ENCODE data around the gene SPRY1. TPM values are rescaled to one million over a fixed set of nuclear protein-coding genes. Genes with fewer than 3 reads are reported as not detected.

Gene SPRY1
- total RNA-seq, 1 donor from 2014 or later = 134 TPM

GRCh38 chr4:123435246-123436113 is 38.9 kb downstream of the SPRY1 start:
- H3K27me3 Mint-ChIP-seq (ENCODE audit: low read depth) = no peaks in the 10 kb centered on the region
- no peak for DNase-seq (ENCODE audit: low read depth, low spot score)
- H3K36me3 Mint-ChIP-seq (ENCODE audit: low read depth) = peaks cover 8% of the 10 kb centered on the region
- no peak overlapping the region for H3K27ac Mint-ChIP-seq (ENCODE audit: unreplicated experiment)
- peaks cover 21% of the 10 kb centered on the region for H3K4me1 Mint-ChIP-seq
- TF ChIP-seq CTCF (conservative IDR thresholded peaks at IDR 0.05) = no peak
- peaks cover 7% of the 10 kb centered on the region for H3K9me3 Mint-ChIP-seq
- H3K4me3 Mint-ChIP-seq = no peak overlapping the region

GRCh38 chr4:123438031-123438430 is 41.4 kb downstream of the SPRY1 start:
- no peak overlapping the region for H3K4me3 Mint-ChIP-seq
- peak overlapping the region; percentile 14 for H3K27ac Mint-ChIP-seq (ENCODE audit: unreplicated experiment)
- TF ChIP-seq CTCF (conservative IDR thresholded peaks at IDR 0.05) = no peak
- peaks cover 8% of the 10 kb centered on the region for H3K36me3 Mint-ChIP-seq (ENCODE audit: low read depth)
- peaks cover 40% of the 10 kb centered on the region for H3K4me1 Mint-ChIP-seq
- H3K27me3 Mint-ChIP-seq (ENCODE audit: low read depth) = no peaks in the 10 kb centered on the region
- no peak for DNase-seq (ENCODE audit: low read depth, low spot score)
- H3K9me3 Mint-ChIP-seq = peaks cover 11% of the 10 kb centered on the region

- Mint-ChIP-seq H3K27me3 (ENCODE audit: low read depth) (no peaks in the 10 kb centered on the region), H3K4me3 (peak overlapping the region; percentile 81), H3K36me3 (ENCODE audit: low read depth) (peaks cover 2% of the 10 kb centered on the region), H3K9me3 (peaks cover 6% of the 10 kb centered on the region), H3K4me1 (peaks cover 56% of the 10 kb centered on the region), H3K27ac (ENCODE audit: unreplicated experiment) (peak overlapping the region; percentile 72)
- peak; percentile 12 for DNase-seq (ENCODE audit: low read depth, low spot score)
- TF ChIP-seq CTCF (conservative IDR thresholded peaks at IDR 0.05) = no peak
Observed at GRCh38 chr4:123443401-123444289, 47.0 kb downstream of the SPRY1 start.

GRCh38 chr4:123444290-123444731 is 47.7 kb downstream of the SPRY1 start:
- DNase-seq (ENCODE audit: low read depth, low spot score) = peak; percentile 63
- TF ChIP-seq CTCF (conservative IDR thresholded peaks at IDR 0.05) = no peak
- H3K4me1 Mint-ChIP-seq = peaks cover 60% of the 10 kb centered on the region

GRCh38 chr4:123446865-123447474 is 50.4 kb downstream of the SPRY1 start:
- TF ChIP-seq CTCF (conservative IDR thresholded peaks at IDR 0.05) = no peak
- peaks cover 60% of the 10 kb centered on the region for H3K4me1 Mint-ChIP-seq
- H3K27ac Mint-ChIP-seq (ENCODE audit: unreplicated experiment) = peak overlapping the region; percentile 92
- DNase-seq (ENCODE audit: low read depth, low spot score) = no peak
- no peaks in the 10 kb centered on the region for H3K27me3 Mint-ChIP-seq (ENCODE audit: low read depth)
- H3K36me3 Mint-ChIP-seq (ENCODE audit: low read depth) = no peaks in the 10 kb centered on the region
- no peaks in the 10 kb centered on the region for H3K9me3 Mint-ChIP-seq
- H3K4me3 Mint-ChIP-seq = peak overlapping the region; percentile 39

More at GRCh38 chr4:123444290-123444731, 47.7 kb downstream of the SPRY1 start:
- H3K27ac Mint-ChIP-seq (ENCODE audit: unreplicated experiment) = peak overlapping the region; percentile 72
- H3K36me3 Mint-ChIP-seq (ENCODE audit: low read depth) = peaks cover 2% of the 10 kb centered on the region
- H3K4me3 Mint-ChIP-seq = peak overlapping the region; percentile 81
- H3K9me3 Mint-ChIP-seq = peaks cover 6% of the 10 kb centered on the region
- H3K27me3 Mint-ChIP-seq (ENCODE audit: low read depth) = no peaks in the 10 kb centered on the region
